A549 (cell line): ENCODE results near the gene CCDC78. TPM values are rescaled to one million over a fixed set of nuclear protein-coding genes. Genes with fewer than 3 reads are reported as not detected.

Source experiments
- ATAC-seq, 2 experiments: fragments of 200-7000 bp in 1 of 2; fragments of >200 bp in 1 of 2; cut with Nextera tagmentation in 1 of 2; cut with Tn5 transposase in 1 of 2; 3 replicates each; pipeline versions ENCODE4 v1.8.0 to v1.9.1; 2018 to 2020; ENCODE audit warnings: mild to moderate bottlenecking in 1 of 2, moderate library complexity in 1 of 2
- CTCF ChIA-PET: fragments of 300-600 bp; sonication (Branson Sonifier 250); formaldehyde crosslinking; extraction: SDS; loops from one replicate; lab custom pipeline; 2021; ENCODE audit warnings: antibody characterized with exemption, inconsistent platforms; lab: Yijun Ruan, JAX
- POLR2A ChIA-PET: fragments of 350-600 bp; formaldehyde crosslinking; extraction: SDS; loops from one replicate; lab custom pipeline; 2021; ENCODE audit warnings: antibody characterized with exemption, inconsistent platforms; lab: Yijun Ruan, JAX
- DNase-seq, 2 experiments: peaks; one replicate each; pipeline versions ENCODE4 v3.0.0 to v3.0.0-alpha.2; 2011 to 2016; ENCODE audit warnings: low read depth in 1 of 2, low spot score in 1 of 2
- FAIRE-seq: peaks from 2 replicates; lab custom pipeline; 2011; peaks lifted over from hg19 to GRCh38; lab: Jason Lieb, UNC
- H3K27ac ChIP-seq, 2 experiments: fragments of >200 bp; sonication (Bioruptor Twin); formaldehyde crosslinking; 3 replicates each; pipeline ENCODE4 v1.5.1; 2016 to 2017
- H3K4me1 ChIP-seq: fragments of >200 bp; sonication (Bioruptor Twin); formaldehyde crosslinking; 3 replicates; pipeline ENCODE4 v1.6.1; 2016
- H3K4me2 ChIP-seq: fragments of >200 bp; sonication (Bioruptor Twin); formaldehyde crosslinking; 3 replicates; pipeline ENCODE4 v1.6.1; 2016
- H3K4me3 ChIP-seq: fragments of >200 bp; sonication (Bioruptor Twin); formaldehyde crosslinking; 3 replicates; pipeline ENCODE4 v1.5.1; 2016
- H3K9me3 ChIP-seq: fragments of >200 bp; sonication (Bioruptor Twin); formaldehyde crosslinking; 3 replicates; pipeline ENCODE4 v1.6.1; 2016
- CBX8 ChIP-seq: fragments of 200-600 bp; sonication (generic); IDR thresholded peaks from 2 replicates; pipeline ENCODE4 v1.6.1; 2016
- EP300 ChIP-seq, 2 experiments: fragments of >200 bp; sonication (Bioruptor Twin); formaldehyde crosslinking; IDR thresholded peaks; 2 replicates in 1 of 2; 3 replicates in 1 of 2; pipeline ENCODE4 v1.6.1; 2016 to 2017
- FOXS1 ChIP-seq: fragments of 250-450 bp; sonication (Bioruptor Pico); IDR thresholded peaks from 2 replicates; pipeline ENCODE4 v1.5.0; 2020; ENCODE audit warnings: mild to moderate bottlenecking, moderate library complexity
- HDAC2 ChIP-seq: fragments of 200-600 bp; sonication (generic); IDR thresholded peaks from 2 replicates; pipeline ENCODE4 v1.6.1; 2016
- MAFK ChIP-seq: fragments of 450-650 bp; IDR thresholded peaks from 2 replicates; pipeline ENCODE4 v1.6.1; 2014; ENCODE audit not compliant: partially characterized antibody
- MAZ ChIP-seq: fragments of 150-350 bp; IDR thresholded peaks from 2 replicates; pipeline ENCODE4 v1.6.1; 2014; ENCODE audit warnings: antibody characterized with exemption, low read depth, low read length, borderline replicate concordance
- POLR2A ChIP-seq: IDR thresholded peaks from 2 replicates; pipeline ENCODE4 v1.6.1; 2012; ENCODE audit warnings: mild to moderate bottlenecking, low read length
- RAD21 ChIP-seq, 2 experiments: fragments of >200 bp in 1 of 2; sonication (Bioruptor Twin) in 1 of 2; formaldehyde crosslinking in 1 of 2; IDR thresholded peaks in 1 of 2; conservative IDR thresholded peaks in 1 of 2; 2 replicates in 1 of 2; 3 replicates in 1 of 2; pipeline ENCODE4 v1.6.1; 2012 to 2018; ENCODE audit warnings: inconsistent platforms in 1 of 2
- TFCP2L1 ChIP-seq: fragments of 250-450 bp; sonication (Bioruptor Pico); IDR thresholded peaks from 2 replicates; pipeline ENCODE4 v1.5.0; 2021; ENCODE audit warnings: mild to moderate bottlenecking
- ZC3H11A ChIP-seq: fragments of 450-650 bp; IDR thresholded peaks from 2 replicates; pipeline ENCODE4 v1.6.1; 2014; ENCODE audit warnings: antibody characterized with exemption, mild to moderate bottlenecking
- WGBS: methylation state at CpG from one replicate; pipeline ENCODE4 v1.1.6; 2017; ENCODE audit errors: missing lambda C conversion rate; 5-methylcytosine and 5-hydroxymethylcytosine counted together
- polyA plus RNA-seq, 4 experiments: library from polyadenylated mRNA; depleted of rRNA in 3 of 4; stranded (reverse); fragments of >200 nt; fragmentation: RNase III in 1 of 4; extraction: RNeasy Plus Mini Kit Qiagen cat#74134 plus additional on column Dnase treatment in 1 of 4; gene quantifications; 2 replicates in 3 of 4; 3 replicates in 1 of 4; pipeline ENCODE4 v1.2.3, GENCODE V29; 2011 to 2017
- TF ChIP-seq, protein P1 (sequence below): fragments of >200 bp; sonication (Bioruptor Twin); formaldehyde crosslinking; IDR thresholded peaks from 2 replicates; pipeline ENCODE4 v1.6.1; 2016
- TF ChIP-seq, protein P2 (sequence below): fragments of >200 bp; sonication (Bioruptor Twin); formaldehyde crosslinking; IDR thresholded peaks from 3 replicates; pipeline ENCODE4 v1.5.1; 2016
- TF ChIP-seq, protein P3 (sequence below): IDR thresholded peaks from 2 replicates; pipeline ENCODE4 v1.6.1; 2012
- TF ChIP-seq, protein P4 (sequence below): IDR thresholded peaks from 2 replicates; pipeline ENCODE4 v1.6.1; 2012

The CCDC78 gene
- polyA plus RNA-seq, 2 of the 4 experiments (the other 2 are of a cell fraction), result 1.1 to 4.7 TPM

DNA sequence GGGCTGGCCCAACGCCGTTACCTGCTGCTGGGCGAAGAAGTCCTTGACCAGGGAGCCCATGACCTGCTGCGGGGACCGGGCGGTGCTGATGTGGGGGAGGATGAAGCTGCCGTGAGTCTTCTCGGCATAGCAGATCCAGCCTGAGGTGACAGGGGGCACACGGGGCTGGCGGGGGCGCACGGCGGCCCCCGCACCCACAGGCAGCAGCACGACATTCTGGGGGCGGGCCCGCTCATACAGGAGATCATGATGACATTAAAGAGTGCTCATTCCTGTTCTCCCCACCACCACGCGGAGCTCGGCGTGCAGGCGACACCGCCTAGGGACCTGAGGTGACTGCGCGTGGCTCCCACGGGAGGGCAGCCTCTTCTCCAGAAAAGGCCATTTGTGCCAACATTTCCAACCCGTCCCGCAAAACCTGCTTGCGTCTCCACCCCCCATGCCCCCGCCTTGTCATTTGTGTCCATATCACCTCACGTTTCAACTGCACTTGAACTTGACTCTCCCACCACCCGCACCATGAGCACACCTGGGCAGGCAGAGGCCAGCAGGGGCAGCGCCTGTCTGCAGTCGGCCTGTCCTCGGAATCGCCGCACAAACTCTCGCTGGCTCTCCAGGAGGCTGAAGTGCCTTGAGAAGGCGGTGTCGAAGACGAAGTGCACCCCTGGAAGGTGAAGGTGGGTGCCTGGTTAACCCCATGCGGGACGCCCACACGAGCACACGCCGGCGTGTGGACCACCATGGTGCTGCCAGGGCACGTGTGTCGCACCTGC lies 8.2 kb upstream of the CCDC78 start:
- ATAC-seq (no peak), FAIRE-seq (no peak), DNase-seq (no peak)
- ChIA-PET POLR2A (interaction anchor here (2.2 kb wide), 1 partner anchor 13 kb away, joined by 6 read pairs; the partner anchor contains the start of gene ANTKMT), CTCF (interaction anchor here (0.7 to 28.0 kb wide), 8 partner anchors 11 to 48 kb away, joined by 3 to 656 read pairs (median 6); partner anchors contain the start of genes ANTKMT, CCDC78, FBXL16 and HAGHL)
- Histone ChIP-seq H3K4me2 (no peak overlapping the region), H3K4me3 (no peak overlapping the region), H3K27ac (no peak overlapping the region), H3K4me1 (no peaks in the 10 kb centered on the region; the same call in 2 of the 3 replicates), H3K9me3 (no peaks in the 10 kb centered on the region)
- 94% methylated on average over 48 of the region's 49 CpGs for WGBS
- TF ChIP-seq POLR2A, result no peak
- no peak for TF ChIP-seq MAZ
- TF ChIP-seq CBX8, result no peak
- TF ChIP-seq RAD21 (conservative IDR thresholded peaks at IDR 0.05 in 1 of 2, IDR thresholded peaks at IDR 0.05 in 1 of 2), result no peak
- TF ChIP-seq EP300 (IDR thresholded peaks at IDR 0.05), result no peak
- TF ChIP-seq TFCP2L1 (CRISPR knock-in tag), result no peak
- TF ChIP-seq, protein P1, sequence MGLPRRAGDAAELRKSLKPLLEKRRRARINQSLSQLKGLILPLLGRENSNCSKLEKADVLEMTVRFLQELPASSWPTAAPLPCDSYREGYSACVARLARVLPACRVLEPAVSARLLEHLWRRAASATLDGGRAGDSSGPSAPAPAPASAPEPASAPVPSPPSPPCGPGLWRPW, result no peak
- no peak for TF ChIP-seq ZC3H11A
- TF ChIP-seq, protein P2, sequence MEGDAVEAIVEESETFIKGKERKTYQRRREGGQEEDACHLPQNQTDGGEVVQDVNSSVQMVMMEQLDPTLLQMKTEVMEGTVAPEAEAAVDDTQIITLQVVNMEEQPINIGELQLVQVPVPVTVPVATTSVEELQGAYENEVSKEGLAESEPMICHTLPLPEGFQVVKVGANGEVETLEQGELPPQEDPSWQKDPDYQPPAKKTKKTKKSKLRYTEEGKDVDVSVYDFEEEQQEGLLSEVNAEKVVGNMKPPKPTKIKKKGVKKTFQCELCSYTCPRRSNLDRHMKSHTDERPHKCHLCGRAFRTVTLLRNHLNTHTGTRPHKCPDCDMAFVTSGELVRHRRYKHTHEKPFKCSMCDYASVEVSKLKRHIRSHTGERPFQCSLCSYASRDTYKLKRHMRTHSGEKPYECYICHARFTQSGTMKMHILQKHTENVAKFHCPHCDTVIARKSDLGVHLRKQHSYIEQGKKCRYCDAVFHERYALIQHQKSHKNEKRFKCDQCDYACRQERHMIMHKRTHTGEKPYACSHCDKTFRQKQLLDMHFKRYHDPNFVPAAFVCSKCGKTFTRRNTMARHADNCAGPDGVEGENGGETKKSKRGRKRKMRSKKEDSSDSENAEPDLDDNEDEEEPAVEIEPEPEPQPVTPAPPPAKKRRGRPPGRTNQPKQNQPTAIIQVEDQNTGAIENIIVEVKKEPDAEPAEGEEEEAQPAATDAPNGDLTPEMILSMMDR, result no peak
- no peak for TF ChIP-seq HDAC2
- TF ChIP-seq, protein P3, sequence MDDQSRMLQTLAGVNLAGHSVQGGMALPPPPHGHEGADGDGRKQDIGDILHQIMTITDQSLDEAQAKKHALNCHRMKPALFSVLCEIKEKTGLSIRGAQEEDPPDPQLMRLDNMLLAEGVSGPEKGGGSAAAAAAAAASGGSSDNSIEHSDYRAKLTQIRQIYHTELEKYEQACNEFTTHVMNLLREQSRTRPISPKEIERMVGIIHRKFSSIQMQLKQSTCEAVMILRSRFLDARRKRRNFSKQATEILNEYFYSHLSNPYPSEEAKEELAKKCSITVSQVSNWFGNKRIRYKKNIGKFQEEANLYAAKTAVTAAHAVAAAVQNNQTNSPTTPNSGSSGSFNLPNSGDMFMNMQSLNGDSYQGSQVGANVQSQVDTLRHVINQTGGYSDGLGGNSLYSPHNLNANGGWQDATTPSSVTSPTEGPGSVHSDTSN, result no peak
- TF ChIP-seq MAFK, result no peak
- TF ChIP-seq, protein P4, sequence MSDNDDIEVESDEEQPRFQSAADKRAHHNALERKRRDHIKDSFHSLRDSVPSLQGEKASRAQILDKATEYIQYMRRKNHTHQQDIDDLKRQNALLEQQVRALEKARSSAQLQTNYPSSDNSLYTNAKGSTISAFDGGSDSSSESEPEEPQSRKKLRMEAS, result no peak

DNA sequence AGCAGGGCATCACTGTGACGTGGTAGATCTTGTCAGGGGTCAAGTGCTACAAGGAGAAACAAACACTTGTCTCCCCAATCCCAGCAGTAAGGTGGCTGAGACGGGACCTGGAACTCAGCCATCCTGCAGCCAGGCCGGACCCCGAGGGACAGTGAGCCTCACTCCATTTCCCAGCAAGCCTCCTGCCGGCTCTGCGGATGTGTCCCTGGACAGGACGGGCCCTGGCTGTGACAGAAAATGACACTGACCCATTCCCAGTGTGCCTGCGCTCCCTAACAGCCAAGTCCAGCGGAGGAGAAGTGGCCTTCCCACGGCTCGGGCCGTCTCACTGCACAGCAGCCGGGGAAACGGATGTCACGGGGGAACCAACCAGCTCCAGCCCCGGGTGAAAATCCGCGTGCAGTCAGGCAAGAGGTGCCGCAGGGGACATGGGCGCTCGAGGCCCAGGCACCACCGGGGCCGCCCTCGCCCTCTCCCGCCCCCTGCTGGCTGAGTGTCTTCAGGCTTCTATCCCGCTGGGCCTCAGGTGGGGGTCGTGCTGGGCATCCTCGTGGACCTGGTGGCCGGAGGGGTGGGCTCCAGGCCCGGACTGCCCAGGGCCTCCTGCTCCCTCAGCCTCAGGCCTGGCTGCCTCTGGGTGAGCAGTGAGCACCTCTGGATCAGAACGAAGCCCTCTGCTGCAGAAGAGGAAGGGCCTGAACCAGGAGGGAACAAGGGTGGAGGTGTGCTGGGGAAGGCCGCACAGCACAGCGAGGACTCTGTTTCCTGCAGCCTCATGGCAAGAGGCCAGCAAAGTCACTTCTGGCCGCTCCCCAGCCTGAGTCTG lies 7.4 kb upstream of the CCDC78 start:
- POLR2A ChIA-PET, result no interaction called here
- no peaks in the 10 kb centered on the region for H3K9me3 ChIP-seq
- TF ChIP-seq FOXS1, result no peak
- TF ChIP-seq, protein P2, result peak; percentile 49
- TF ChIP-seq, protein P4, result 0 out of 2 replicates have a peak, but pooled peaks have one; percentile 35
- FAIRE-seq, result no peak
- CTCF ChIA-PET, result interaction anchor here (0.7 to 28.0 kb wide), 11 partner anchors 7 to 55 kb away, joined by 3 to 656 read pairs (median 4); partner anchors contain the start of genes ANTKMT, CCDC78, CIAO3 and FBXL16
- H3K27ac ChIP-seq, result no peak overlapping the region
- H3K4me3 ChIP-seq, result no peak overlapping the region
- H3K4me2 ChIP-seq, result no peak overlapping the region
- ATAC-seq, result peak; percentile 35 to 67; a peak in 4 of 6 replicates
- peaks cover 5% of the 10 kb centered on the region; the same call in 1 of the 3 replicates for H3K4me1 ChIP-seq
- DNase-seq, result peak in 1 of 2 experiments; percentile 50
- 65% methylated on average over 26 of the region's 34 CpGs for WGBS
